Measurements from ENCODE around the gene HECW1.

- TF ChIP-seq CHD1 (IDR thresholded peaks at IDR 0.05; ENCODE audit: low read depth, low read length) (no peak), CTCF (IDR thresholded peaks at IDR 0.05 in 2 of 3, conservative IDR thresholded peaks at IDR 0.05 in 1 of 3; ENCODE audit: control insufficient read depth in 2 of 3, extremely low read depth in 1 of 3, insufficient read depth in 1 of 3, low read depth in 3 of 3, low read length in 3 of 3) (peak in 2 of 3 experiments; percentile 11 to 36; a peak in 3 of 6 replicates), BCL11A (IDR thresholded peaks at IDR 0.05; ENCODE audit: low read depth, low read length) (peak; percentile 83)
Measured at GRCh38 chr7:43314379-43315158, 202.1 kb downstream of the HECW1 start.

Measured in GM12878 (cell line).